Measurements from ENCODE around the gene SAP30.
A peak's percentile ranks its signal among the peaks of the same experiment; 100 is the strongest.

Gene SAP30

DNA sequence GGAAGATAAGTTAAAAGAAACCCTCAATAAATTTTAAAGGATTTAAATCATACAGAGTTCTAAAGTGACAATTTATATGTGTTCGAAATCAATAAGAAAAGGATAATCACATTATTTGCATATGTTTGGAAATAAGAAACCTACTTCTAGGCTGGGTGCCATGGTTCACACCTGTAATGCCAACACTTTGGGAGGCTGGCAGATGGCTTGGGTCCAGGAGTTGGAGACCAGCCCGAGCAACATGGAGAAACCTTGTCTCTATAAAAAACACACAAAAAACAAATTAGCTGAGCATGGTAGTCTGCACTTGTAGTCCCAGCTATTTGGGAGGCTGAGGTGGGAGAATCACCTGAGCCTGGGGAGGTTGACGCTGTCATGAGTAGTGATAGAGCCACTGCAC is 8.1 kb upstream of the SAP30 start:
- in situ Hi-C loops (cut with HindIII; ENCODE audit: low pct_ligation_motif_present, low pct_unique_long_range_greater_than_20kb, low sequenced_read_pairs) = no loop called here
- DNase-seq = no peak

DNA sequence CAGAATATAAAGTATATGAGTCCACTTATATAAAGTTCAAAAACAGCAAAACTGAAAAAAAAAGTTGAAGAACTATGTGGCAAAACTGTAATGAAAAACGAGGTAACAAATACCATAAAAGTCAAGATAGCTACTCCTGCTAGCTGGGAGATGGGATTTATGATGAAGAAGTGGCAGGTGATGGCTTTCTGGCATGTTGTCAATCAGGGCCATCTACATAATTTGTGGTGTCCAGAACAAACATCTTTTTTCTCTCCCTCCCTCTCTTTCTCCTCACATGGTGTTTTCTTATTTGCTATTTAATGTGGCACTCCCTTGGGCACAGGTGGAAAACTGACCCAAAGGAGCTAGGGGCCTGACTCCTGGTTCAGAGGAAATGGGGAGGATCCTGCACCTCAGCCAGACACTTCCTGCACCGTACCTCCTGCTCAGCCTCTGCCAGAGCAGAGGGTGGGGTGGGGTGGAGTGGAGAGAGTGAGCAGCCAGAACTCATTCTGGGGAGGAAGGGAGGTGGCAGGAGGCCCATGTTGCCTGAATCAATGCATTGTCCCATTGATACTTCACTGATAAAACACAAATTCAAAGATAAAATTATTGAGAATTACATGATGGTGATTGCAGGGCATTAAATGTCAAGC is 5.3 kb upstream of the SAP30 start:
- no peak for DNase-seq
- in situ Hi-C loops (cut with HindIII; ENCODE audit: low pct_ligation_motif_present, low pct_unique_long_range_greater_than_20kb, low sequenced_read_pairs) = no loop called here

DNA sequence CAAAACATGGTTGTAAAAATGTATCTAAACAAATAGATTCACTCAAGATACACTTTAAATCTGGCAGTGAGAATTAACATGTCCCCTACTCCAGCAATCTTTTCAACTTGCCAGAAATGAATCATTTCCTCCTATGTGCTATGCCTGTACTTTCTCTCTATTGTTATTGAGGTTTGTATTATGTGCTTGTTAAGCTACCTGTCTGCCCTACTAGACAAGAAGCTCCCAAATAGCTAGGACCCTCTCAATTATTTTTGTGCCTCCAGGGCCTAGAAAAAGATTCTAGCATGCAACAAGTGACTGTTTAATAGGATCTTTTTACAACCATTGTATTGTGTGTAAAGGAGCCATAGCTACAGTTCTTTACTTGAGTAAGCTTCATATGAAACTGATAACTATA is 3.5 kb upstream of the SAP30 start:
- in situ Hi-C loops (cut with HindIII; ENCODE audit: low pct_ligation_motif_present, low pct_unique_long_range_greater_than_20kb, low sequenced_read_pairs) = no loop called here
- peak; percentile 23 for DNase-seq

DNA sequence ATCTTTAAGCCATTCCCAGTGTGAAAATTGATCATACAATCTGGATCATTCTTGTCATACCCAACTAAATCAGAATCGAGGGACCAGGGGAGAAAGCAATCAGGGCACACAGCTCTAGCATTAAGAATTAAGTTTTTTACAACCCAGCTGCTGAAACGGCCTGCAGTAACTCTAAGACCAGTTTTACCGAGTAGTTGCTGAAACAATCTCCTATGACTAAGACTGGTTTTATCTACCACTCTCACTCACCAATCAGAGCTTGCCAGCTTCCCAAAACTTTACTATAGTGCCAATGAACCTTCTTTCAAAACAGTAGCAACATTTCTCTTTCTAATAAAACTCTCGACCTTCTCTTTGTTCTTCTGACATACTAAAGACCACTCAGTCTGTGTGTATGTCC is 2.8 kb upstream of the SAP30 start:
- in situ Hi-C loops (cut with HindIII; ENCODE audit: low pct_ligation_motif_present, low pct_unique_long_range_greater_than_20kb, low sequenced_read_pairs) = no loop called here
- no peak for DNase-seq

DNA sequence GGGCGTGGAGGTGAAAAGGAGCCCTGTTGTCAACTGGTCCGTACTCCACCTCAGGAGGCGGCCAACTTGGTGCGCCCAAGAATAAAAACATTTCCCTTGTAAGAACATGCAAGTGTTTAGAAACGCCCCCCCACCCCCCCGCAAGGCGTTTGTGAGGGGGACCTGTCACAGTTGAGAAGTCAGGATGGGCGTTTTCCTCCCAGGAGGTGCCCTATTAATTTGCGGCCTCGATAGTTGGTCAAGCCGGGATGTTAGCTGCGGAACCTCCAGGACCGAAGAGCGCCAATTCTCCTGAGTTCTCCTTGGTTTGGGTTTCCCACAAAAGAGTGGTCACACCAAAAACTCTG is 651 bp upstream of the SAP30 start:
- in situ Hi-C loops (cut with HindIII; ENCODE audit: low pct_ligation_motif_present, low pct_unique_long_range_greater_than_20kb, low sequenced_read_pairs) = no loop called here
- no peak for DNase-seq

DNA sequence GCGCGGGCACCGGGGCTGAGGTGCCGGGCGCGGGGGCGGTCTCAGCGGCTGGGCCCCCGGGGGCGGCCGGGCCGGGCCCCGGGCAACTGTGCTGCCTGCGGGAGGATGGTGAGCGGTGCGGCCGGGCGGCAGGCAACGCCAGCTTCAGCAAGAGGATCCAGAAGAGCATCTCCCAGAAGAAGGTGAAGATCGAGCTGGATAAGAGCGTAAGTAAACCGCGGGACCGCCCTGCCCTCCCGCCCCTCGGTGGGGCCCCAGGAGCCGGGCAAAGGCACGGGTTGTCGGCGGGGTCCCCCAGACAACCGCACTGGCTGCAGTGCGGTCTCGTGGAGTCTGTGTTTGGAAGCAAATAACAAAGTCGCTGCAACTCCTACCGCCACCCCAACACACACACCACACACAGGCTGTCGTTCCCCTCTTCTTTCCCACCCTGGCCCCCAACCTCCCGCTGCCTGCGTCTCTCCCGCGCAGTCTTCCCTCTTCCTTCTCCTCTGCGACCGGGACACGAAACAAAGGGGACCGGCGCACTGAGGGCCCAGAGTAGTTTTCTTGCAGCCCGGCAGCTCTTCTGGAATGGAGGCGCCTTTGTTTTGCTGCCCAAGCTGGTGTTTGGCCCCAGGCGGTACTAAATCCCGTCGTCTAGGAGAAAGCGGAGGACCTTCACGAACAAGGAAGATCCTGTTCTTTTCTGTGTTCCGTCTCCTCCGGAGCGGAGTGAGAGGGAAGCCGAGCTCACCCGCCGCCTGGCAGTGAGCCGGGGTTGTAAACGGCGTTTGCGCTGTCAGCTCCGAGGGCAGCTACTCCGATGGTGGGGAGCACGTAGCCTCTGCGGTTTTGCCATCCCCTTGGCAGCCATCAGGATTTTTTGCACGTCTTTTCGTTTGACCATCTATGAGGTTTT is 788 bp downstream of the SAP30 start:
- in situ Hi-C loops (cut with HindIII; ENCODE audit: low pct_ligation_motif_present, low pct_unique_long_range_greater_than_20kb, low sequenced_read_pairs) = no loop called here
- DNase-seq = peak; percentile 73

DNA sequence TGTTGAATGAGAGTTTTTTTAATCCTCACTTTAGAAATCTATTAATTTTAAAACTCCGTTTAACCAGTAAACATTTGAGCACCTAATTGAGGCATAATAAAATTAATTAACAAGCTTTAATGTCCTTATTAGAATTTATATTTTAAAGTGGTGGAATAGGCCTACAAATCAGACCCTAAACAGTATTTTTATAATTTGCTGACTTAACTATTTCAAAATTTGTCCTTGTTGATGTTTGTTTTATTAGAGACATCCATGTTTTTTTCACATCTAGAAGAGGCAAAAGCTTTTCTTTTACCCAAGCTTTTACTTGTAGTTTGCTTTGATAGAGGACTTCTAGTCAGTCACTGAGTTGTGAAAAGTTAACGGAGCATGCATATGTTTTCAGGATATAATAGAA is 3.8 kb downstream of the SAP30 start:
- DNase-seq = no peak
- in situ Hi-C loops (cut with HindIII; ENCODE audit: low pct_ligation_motif_present, low pct_unique_long_range_greater_than_20kb, low sequenced_read_pairs) = no loop called here

DNA sequence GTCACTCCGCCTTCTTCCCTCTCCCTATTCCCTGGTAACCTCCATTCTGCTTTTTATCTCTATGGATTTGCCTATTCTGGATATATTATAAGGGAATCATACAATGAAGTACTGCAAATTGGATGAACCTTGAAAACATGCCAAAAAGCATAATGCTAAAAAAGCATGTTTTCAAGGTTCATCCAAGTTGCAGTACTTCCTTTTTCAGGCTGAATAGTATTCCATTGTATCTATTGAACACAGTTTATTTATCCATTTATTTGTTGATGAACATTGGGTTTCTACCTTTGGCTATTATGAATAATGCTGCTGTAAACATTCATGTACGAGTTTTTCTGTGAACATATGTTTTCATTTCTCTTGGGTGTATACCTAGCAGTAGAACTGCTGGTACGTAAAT is 9.2 kb downstream of the SAP30 start:
- DNase-seq = no peak
- in situ Hi-C loops (cut with HindIII; ENCODE audit: low pct_ligation_motif_present, low pct_unique_long_range_greater_than_20kb, low sequenced_read_pairs) = no loop called here

DNA sequence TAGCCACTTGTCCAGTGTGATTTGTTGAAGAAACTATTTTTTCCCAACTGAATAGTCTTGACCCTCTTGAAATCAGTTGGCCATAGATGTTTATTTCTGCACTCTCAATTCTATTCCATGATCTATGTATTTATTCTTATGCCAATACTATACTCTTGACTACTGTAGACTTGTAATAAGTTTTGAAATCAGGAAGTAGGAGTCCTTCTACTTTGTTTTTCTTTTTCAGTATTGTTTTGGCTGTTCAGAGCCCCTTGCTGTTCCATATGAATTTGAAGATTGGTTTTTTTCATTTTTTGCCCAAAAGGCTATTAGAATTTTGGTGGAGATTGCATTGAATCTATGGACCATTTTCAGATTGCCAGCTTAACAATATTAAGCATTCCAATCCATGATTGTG is 10.2 kb downstream of the SAP30 start:
- in situ Hi-C loops (cut with HindIII; ENCODE audit: low pct_ligation_motif_present, low pct_unique_long_range_greater_than_20kb, low sequenced_read_pairs) = no loop called here
- no peak for DNase-seq

DNA sequence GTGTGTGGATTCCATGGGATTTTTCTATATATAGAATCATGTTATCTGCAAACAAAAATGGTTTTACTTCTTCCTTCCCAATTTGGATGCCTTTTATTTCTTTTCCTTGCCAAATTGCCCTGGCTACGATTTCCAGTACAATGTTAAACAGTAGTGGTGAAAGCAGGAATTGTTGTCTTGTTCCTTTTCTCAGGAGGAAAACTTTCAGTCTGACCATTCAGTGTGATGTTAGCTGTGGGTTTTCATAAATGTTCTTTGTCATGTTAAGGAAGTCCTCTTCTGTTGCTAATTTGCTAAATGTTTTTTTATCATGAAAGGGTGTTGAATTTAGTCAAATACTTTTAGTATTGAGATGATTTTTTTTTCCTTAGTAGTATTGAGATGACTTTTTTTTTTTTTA is 10.9 kb downstream of the SAP30 start:
- in situ Hi-C loops (cut with HindIII; ENCODE audit: low pct_ligation_motif_present, low pct_unique_long_range_greater_than_20kb, low sequenced_read_pairs) = no loop called here

DNA sequence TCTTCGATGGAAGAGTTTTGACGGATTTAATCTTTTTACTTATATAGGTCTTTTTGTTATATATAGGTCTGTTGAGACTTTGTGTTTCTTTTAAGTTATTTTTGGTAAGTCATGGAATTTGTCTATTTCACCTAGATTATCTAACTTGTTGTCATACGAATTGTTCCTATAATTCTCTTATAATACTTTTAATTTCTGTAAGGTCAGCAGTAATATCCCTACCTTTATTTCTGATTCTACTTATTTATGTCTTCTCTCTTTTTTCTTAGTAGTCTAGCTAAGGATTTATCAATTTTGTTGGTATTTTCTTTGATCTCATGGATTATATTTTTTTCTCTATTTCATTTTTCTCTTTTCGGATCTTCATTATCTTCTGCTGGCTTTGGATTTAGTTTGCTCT is 11.6 kb downstream of the SAP30 start:
- in situ Hi-C loops (cut with HindIII; ENCODE audit: low pct_ligation_motif_present, low pct_unique_long_range_greater_than_20kb, low sequenced_read_pairs) = no loop called here
- DNase-seq = no peak

More for the DNA sequence above, 10.9 kb downstream of the SAP30 start:
- no peak for DNase-seq

DNA sequence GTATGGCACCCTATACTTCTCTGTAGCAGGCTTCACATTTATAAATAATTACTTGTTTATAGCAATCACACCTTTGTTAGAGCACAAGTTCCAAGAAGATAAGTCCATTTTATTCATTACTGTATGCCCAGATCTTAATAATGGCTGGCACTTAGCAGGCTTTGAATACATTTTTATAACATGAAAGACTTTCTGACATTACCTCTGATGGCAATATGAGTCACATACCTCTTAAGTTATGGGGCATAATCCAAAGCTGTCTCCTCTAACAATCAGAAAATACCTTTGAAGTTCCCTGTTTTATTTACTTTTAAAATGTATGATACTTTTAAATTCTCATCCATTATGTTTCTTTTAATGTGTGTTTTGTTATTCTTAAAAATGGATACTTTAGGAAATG is 16.0 kb downstream of the SAP30 start:
- in situ Hi-C loops (cut with HindIII; ENCODE audit: low pct_ligation_motif_present, low pct_unique_long_range_greater_than_20kb, low sequenced_read_pairs) = no loop called here

DNA sequence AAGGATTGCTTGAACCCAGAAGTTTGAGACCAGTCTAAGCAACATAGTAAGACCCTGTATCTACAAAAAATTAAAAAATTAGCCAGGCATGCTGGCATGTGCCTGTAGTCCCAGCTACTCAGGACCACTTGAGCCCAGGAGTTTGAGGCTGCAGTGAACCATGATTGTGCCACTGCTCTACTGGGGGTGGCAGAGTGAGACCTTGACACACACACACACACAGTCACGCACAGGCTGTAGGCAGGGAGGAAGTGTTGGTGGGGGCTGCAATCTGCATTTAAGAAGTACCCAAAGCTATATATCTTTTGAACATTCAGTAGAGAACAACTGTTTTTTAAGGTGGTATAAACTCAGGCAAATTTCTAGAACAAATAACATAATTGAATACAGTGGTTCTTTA is 20.9 kb downstream of the SAP30 start:
- in situ Hi-C loops (cut with HindIII; ENCODE audit: low pct_ligation_motif_present, low pct_unique_long_range_greater_than_20kb, low sequenced_read_pairs) = no loop called here
- DNase-seq = no peak

More for the DNA sequence above, 16.0 kb downstream of the SAP30 start:
- no peak for DNase-seq

DNA sequence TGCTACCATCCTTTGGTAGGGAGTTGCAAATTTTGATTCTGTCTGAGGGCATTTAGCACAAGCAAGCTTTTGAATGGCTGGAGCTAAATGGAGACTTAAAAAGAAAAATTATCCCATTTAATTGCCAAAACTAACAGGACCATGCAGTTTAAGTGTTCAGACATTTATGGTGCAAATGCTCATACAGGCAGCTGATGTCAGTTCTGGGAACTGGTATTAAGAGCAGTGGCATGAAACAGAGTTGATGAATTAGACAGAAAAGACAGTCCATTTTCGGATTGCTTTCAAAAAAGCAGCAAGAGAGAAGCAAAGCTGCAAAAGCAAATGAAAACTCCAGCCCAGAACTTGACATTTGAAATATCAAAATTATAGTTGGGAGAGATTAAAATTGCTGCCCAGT is 26.9 kb downstream of the SAP30 start:
- in situ Hi-C loops (cut with HindIII; ENCODE audit: low pct_ligation_motif_present, low pct_unique_long_range_greater_than_20kb, low sequenced_read_pairs) = no loop called here
- no peak for DNase-seq

DNA sequence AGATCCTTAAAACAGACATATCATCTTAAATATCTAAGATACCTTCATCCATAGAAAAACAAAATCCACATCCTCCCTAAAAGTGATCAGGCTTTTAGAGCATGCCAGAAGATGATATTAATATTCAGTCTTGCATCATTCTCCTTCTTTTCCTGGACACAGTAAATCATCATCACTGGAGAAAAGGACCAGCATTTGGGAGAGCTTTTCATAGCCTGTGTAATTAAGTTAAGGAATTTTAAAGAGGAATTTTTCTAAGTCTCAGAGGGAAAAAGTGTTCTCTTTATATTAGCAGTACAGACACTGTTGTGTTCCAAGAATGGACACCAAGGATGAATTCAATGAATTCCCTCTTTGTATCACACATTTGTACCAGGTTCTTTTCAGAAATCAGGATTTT is 27.5 kb downstream of the SAP30 start:
- in situ Hi-C loops (cut with HindIII; ENCODE audit: low pct_ligation_motif_present, low pct_unique_long_range_greater_than_20kb, low sequenced_read_pairs) = no loop called here
- DNase-seq = no peak

DNA sequence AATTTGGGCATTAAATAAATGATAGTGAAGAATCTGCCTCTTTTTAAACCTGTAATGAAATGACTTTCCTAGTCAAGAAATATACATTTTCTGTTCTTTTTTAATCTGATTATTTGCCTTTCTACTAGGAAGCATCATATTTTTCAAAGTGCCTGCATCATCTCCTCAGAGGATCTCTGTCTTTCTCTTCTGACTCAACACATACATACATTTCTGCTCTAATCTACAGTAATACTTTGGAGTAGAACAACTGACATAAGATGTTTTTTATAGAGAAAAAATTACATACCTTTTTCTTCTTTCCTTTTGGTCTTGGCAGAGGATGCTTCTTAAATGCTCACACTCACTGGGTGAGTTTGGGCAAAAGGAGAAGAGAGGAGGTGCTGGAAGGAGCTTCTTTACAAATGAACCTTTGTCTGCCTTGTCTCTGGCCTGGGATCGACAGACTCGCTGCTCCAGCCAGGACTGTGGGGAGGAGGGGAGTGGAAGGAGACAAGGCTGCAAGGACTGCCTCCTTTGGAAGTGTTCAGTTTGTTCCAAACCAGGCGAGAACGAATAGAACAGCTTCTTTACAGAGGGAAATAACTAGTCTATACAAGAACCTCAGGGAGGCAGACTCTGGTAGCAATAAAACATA is 28.1 kb downstream of the SAP30 start, which contains the start of gene SCRG1:
SCRG1 (minus strand) TSS at position 338 of the 637 bp plus-strand sequence. CDS start 7,702 bp downstream, outside the sequence.
- no peak for DNase-seq
- in situ Hi-C loops (cut with HindIII; ENCODE audit: low pct_ligation_motif_present, low pct_unique_long_range_greater_than_20kb, low sequenced_read_pairs) = no loop called here

DNA sequence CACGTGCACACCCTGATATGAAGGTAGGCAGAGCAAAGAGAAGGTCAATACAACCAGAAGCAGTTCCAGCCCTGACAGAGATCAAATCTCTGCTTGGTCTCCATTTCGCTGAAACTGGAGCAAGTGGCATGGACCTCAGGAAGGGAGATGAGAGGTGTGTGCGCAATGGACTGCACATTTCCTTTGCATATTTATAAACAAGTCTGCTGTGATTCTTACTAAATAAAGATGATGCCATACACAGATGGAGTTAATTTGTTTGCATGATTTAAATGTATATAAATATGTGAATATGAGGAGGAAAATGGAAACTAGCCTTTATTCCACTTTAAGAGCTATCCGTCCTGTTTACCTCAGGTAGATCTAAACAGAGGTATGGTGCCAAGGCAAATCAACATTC is 30.3 kb downstream of the SAP30 start:
- no peak for DNase-seq
- in situ Hi-C loops (cut with HindIII; ENCODE audit: low pct_ligation_motif_present, low pct_unique_long_range_greater_than_20kb, low sequenced_read_pairs) = no loop called here

DNA sequence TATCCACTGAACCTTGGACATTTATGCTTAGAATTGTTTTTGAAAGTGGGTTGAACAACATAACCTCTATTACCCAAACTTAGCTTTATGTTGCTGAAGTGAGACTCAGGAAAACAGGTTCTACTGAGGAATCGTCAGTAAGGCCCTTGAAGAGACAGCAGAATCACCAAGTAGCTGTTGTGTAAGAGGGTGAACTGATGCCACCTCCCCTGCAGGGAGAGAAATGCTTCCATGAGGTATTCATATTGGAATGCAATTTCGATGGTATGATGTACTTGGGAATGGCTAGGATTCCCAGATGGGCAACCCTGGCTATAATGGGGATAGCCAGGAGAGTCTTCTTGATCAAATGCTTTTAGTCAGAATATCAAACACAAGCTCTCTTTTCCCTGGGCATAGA is 32.3 kb downstream of the SAP30 start:
- DNase-seq = peak; percentile 12
- in situ Hi-C loops (cut with HindIII; ENCODE audit: low pct_ligation_motif_present, low pct_unique_long_range_greater_than_20kb, low sequenced_read_pairs) = no loop called here

DNA sequence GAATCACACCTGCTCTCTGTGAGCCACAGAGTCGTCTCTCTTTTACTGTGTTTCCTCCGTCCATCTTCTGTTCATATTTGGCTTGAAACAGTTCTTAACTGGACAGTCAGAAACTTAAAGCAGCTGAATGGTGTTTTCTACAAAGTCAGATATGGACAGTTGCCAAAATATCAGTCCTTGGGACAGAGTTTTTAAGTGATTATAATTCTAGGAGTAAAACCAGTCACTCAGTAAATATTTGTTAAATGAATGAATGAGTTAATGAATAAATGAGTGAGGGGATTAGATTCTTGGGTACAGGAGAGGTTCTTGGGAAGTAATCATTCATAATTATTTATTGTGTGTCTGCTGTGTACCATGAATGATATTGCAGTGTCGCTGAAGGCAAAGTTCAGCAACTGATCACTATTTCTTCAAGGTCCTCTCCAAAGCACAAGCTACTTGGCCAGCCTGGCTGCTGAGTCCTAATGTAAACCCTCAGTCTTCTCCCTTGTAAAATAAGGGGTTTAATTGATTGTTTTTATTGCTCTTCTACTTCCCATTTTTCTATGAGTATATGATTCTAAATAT is 33.6 kb downstream of the SAP30 start:
- no peak for DNase-seq
- in situ Hi-C loops (cut with HindIII; ENCODE audit: low pct_ligation_motif_present, low pct_unique_long_range_greater_than_20kb, low sequenced_read_pairs) = no loop called here

All from ACHN (cell line).